Measurements from ENCODE around the gene COMMD4. TPM values are rescaled to one million over a fixed set of nuclear protein-coding genes. Genes with fewer than 3 reads are reported as not detected.
A peak's percentile ranks its signal among the peaks of the same experiment; 100 is the strongest.

The COMMD4 gene
- total and polyA plus RNA-seq, 2 of the 8 experiments (the other 6 are each of a cell fraction or from before 2014, with no cell fraction given) = 131 to 236 TPM

DNA sequence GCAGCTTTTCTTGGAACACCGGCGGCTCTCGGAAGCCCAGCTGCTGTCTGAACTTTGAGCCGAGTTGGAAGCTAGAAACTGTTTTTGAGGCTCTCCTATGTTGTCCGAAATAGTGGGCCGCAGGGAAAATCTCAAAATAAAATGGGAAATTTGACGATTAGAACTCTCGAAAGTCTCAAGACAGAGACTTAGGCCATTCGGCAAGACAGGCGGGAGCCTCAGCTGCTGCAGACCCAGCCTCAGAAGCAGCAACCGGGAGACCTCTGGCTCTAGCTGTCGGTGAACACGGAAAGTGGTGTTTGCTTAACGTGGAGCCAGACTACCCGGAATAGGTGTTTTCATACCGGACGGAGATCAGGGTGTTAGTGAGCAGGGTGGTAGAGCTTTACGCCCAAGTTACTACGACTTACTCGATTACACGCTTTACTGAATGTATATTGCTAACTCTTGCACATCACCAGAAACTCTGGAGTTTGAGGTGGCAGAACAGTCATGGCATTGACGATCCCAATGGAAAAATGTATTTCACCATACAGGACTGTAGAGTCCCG lies 32.9 kb downstream of the COMMD4 start:
- peak overlapping the region in 3 of 4 experiments; percentile 56 to 85 (median 81); a peak in 5 of 7 replicates for H3K9ac ChIP-seq (replicated peaks in 1 of 4; ENCODE audit: extremely low read depth in 1 of 4, low read depth in 3 of 4, low read length in 3 of 4)
- H3K9me3 ChIP-seq (ENCODE audit: insufficient read depth in 2 of 2, low read depth in 1 of 2, low read length in 1 of 2) = no peaks in the 10 kb centered on the region
- 15% methylated on average over 23 of the region's 23 CpGs; no CpG with 5 or more reads in 1 of the 2 experiments for WGBS, 2 experiments (ENCODE audit: extremely low coverage in 1 of 2, insufficient coverage in 1 of 2, insufficient read length in 1 of 2, insufficient replicate concordance in 2 of 2, low coverage in 1 of 2, low lambda C conversion rate in 2 of 2, missing lambda C conversion rate in 1 of 2)
- no peak for DNase-seq (ENCODE audit: low read depth in 1 of 2, low spot score in 2 of 2)
- peaks cover 0 to 4% of the 10 kb centered on the region in 2 experiments for H4K20me1 ChIP-seq (replicated peaks in 1 of 2; ENCODE audit: control insufficient read depth in 1 of 2, insufficient read depth in 2 of 2, low read length in 2 of 2)
- no peak overlapping the region; the same call in 1 of the 2 replicates for H3K18ac ChIP-seq (ENCODE audit: extremely low read depth, low read length)
- no peak overlapping the region for H3K4ac ChIP-seq (replicated peaks; ENCODE audit: insufficient read length, low read depth, low read length)
- H3K4me3 ChIP-seq (ENCODE audit: extremely low read depth in 1 of 4, insufficient read depth in 2 of 4, low read depth in 3 of 4, low read length in 4 of 4) = peak overlapping the region; percentile 59 to 85 (median 72)
- peak overlapping the region; percentile 62 for H2BK5ac ChIP-seq (ENCODE audit: low read depth, low read length)
- peak overlapping the region; percentile 83 to 85 for H3K4me2 ChIP-seq (ENCODE audit: insufficient read depth in 1 of 2, low read depth in 2 of 2, low read length in 2 of 2)
- no peak overlapping the region for H4K91ac ChIP-seq (replicated peaks; ENCODE audit: insufficient read length, low read length)
- no peak overlapping the region for H2AK5ac ChIP-seq (ENCODE audit: low read depth, low read length)
- no peak overlapping the region for H3K23ac ChIP-seq (ENCODE audit: insufficient read length)
- no peaks in the 10 kb centered on the region; a peak in 1 of 4 replicates for H3K79me2 ChIP-seq (ENCODE audit: control insufficient read depth in 1 of 2, insufficient read depth in 2 of 2, low read length in 2 of 2)
- H2BK12ac ChIP-seq (ENCODE audit: low read depth, low read length) = no peak overlapping the region
- TF ChIP-seq SP4 (IDR thresholded peaks at IDR 0.05; ENCODE audit: low read length) (0 out of 2 replicates have a peak, but pooled peaks have one; percentile 13), RBBP5 (IDR thresholded peaks at IDR 0.05; ENCODE audit: borderline replicate concordance, low read depth, low read length) (no peak), EP300 (IDR thresholded peaks at IDR 0.05; ENCODE audit: borderline replicate concordance in 1 of 2, low read depth in 2 of 2, low read length in 2 of 2) (no peak), ASH2L (IDR thresholded peaks at IDR 0.05; ENCODE audit: low read length) (peak; percentile 14), SIN3A (conservative IDR thresholded peaks at IDR 0.05 in 1 of 2, IDR thresholded peaks at IDR 0.05 in 1 of 2; ENCODE audit: low read depth in 1 of 2, low read length in 2 of 2) (peak in 1 of 2 experiments; percentile 48; a peak in 3 of 4 replicates), SAP30 (IDR thresholded peaks at IDR 0.05; ENCODE audit: insufficient read depth, insufficient replicate concordance, low read length) (peak; percentile 37)
- H3K27me3 ChIP-seq (replicated peaks in 1 of 4; ENCODE audit: control insufficient read depth in 3 of 4, extremely low read depth in 1 of 4, insufficient read depth in 3 of 4, low read length in 3 of 4) = no peaks in the 10 kb centered on the region
- no peaks in the 10 kb centered on the region; the same call in 1 of the 2 replicates for H3K79me1 ChIP-seq (ENCODE audit: low read depth, low read length)
- H3K14ac ChIP-seq (ENCODE audit: insufficient read length) = no peak overlapping the region
- peaks cover 0 to 26% (median 18%) of the 10 kb centered on the region in 4 experiments; a peak in 7 of 8 replicates for H3K36me3 ChIP-seq (ENCODE audit: control insufficient read depth in 2 of 4, insufficient read depth in 4 of 4, low read length in 3 of 4)
- ChIA-PET CTCF (ENCODE audit: partially characterized antibody) (interaction anchor here (0.6 to 2.4 kb wide), 13 partner anchors 11 to 679 kb away, joined by 3 to 9 read pairs (median 4); partner anchors contain the start of gene SIN3A), POLR2A (ENCODE audit: partially characterized antibody) (interaction anchor here (0.6 to 5.2 kb wide), 24 partner anchors 8 to 257 kb away, joined by 3 to 40 read pairs (median 4); partner anchors contain the start of genes COMMD4, NEIL1, PTPN9 and SNUPN)
- no peak overlapping the region for H2BK120ac ChIP-seq (replicated peaks; ENCODE audit: low read depth, low read length)
- H3K56ac ChIP-seq (replicated peaks; ENCODE audit: insufficient read length, low read depth, low read length) = no peak overlapping the region
- H3K4me1 ChIP-seq (replicated peaks in 1 of 4; ENCODE audit: control insufficient read depth in 3 of 4, insufficient read depth in 4 of 4, low read length in 3 of 4) = peaks cover 0 to 4% (median 1%) of the 10 kb centered on the region in 4 experiments; a peak in 4 of 7 replicates
- peak overlapping the region; percentile 74; the same call in 1 of the 2 replicates for H3K27ac ChIP-seq (ENCODE audit: low read depth, low read length)
- 0 out of 2 replicates have a peak overlapping the region, but pooled peaks have one; percentile 94 for H4K8ac ChIP-seq (ENCODE audit: extremely low read depth, insufficient read depth, low read length)
- H2AFZ ChIP-seq (ENCODE audit: low read length) = no peak overlapping the region
- no peak overlapping the region for H4K5ac ChIP-seq (ENCODE audit: insufficient read length, low read depth, low read length)
- no peak for FAIRE-seq
- peaks cover 4% of the 10 kb centered on the region for H3K23me2 ChIP-seq (ENCODE audit: low read depth, low read length)
- peak overlapping the region; percentile 49; the same call in 1 of the 2 replicates for H2BK15ac ChIP-seq (ENCODE audit: low read length)
- H2BK20ac ChIP-seq (ENCODE audit: low read length) = no peak overlapping the region; the same call in 1 of the 2 replicates
